Spleen (tissue), 11 donors: ENCODE results near the gene LY6G6D. TPM values are rescaled to one million over a fixed set of nuclear protein-coding genes. Genes with fewer than 3 reads are reported as not detected.
"Not testable (repeated sequence)": the region's sequence is repeated elsewhere in the genome, so short reads cannot be mapped to it uniquely, and the experiment has no call there.

Experiments used
- DNase-seq: peaks from one replicate; pipeline ENCODE4 v3.0.0-alpha.2; 2020
- H3K27ac ChIP-seq, 8 donors: fragments of 200-600 bp; sonication (generic) in 7 of 8; 1 replicate in 4 of 8; 2 replicates in 4 of 8; pipeline versions ENCODE4 v1.5.0 to v1.8.0; 2016 to 2021; ENCODE audit warnings: inconsistent platforms in 4 of 8, mild to moderate bottlenecking in 4 of 8, moderate library complexity in 1 of 8
- H3K27me3 ChIP-seq, 7 donors: fragments of 200-600 bp; sonication (generic) in 6 of 7; replicated peaks in 1 of 7; 1 replicate in 4 of 7; 2 replicates in 3 of 7; pipeline versions ENCODE4 v1.5.0 to v1.8.0; 2016 to 2021; ENCODE audit warnings: inconsistent platforms in 3 of 7, mild to moderate bottlenecking in 1 of 7
- H3K36me3 ChIP-seq, 6 donors: fragments of 200-600 bp; sonication (generic) in 5 of 6; 1 replicate in 4 of 6; 2 replicates in 2 of 6; pipeline versions ENCODE4 v1.5.0 to v1.8.0; 2016 to 2021; ENCODE audit warnings: inconsistent platforms in 2 of 6
- H3K4me1 ChIP-seq, 6 donors: fragments of 200-600 bp; sonication (generic) in 5 of 6; 1 replicate in 3 of 6; 2 replicates in 3 of 6; pipeline versions ENCODE4 v1.5.0 to v1.8.0; 2016 to 2021; ENCODE audit warnings: inconsistent platforms in 3 of 6
- H3K4me3 ChIP-seq, 8 donors: fragments of 200-600 bp; sonication (generic) in 7 of 8; 1 replicate in 4 of 8; 2 replicates in 4 of 8; pipeline versions ENCODE4 v1.5.0 to v1.8.0; 2016 to 2021; ENCODE audit warnings: inconsistent platforms in 4 of 8, mild to moderate bottlenecking in 4 of 8, moderate library complexity in 2 of 8
- H3K9me3 ChIP-seq, 8 donors: fragments of 200-600 bp; sonication (generic) in 7 of 8; 1 replicate in 4 of 8; 2 replicates in 4 of 8; pipeline versions ENCODE4 v1.5.0 to v1.8.0; 2016 to 2021; ENCODE audit warnings: inconsistent platforms in 4 of 8
- CTCF ChIP-seq, 11 experiments: fragments of 200-600 bp in 7 of 11; fragments of 450-650 bp in 4 of 11; sonication (generic) in 4 of 11; IDR thresholded peaks in 8 of 11; conservative IDR thresholded peaks in 3 of 11; 1 replicate in 7 of 11; 2 replicates in 4 of 11; pipeline versions ENCODE4 v1.4.0 to v1.8.0; 2016 to 2021; ENCODE audit warnings: antibody characterized with exemption in 11 of 11, inconsistent platforms in 4 of 11, mild to moderate bottlenecking in 1 of 11
- POLR2A ChIP-seq, 3 donors: fragments of 450-650 bp; IDR thresholded peaks; one replicate each; pipeline ENCODE4 v1.5.1; 2017; ENCODE audit warnings: antibody characterized with exemption in 3 of 3, mild to moderate bottlenecking in 1 of 3
- POLR2AphosphoS5 ChIP-seq, 3 donors: sonication (generic); formaldehyde crosslinking; IDR thresholded peaks; one replicate each; pipeline ENCODE4 v1.5.1; 2017; ENCODE audit warnings: antibody characterized with exemption in 3 of 3
- WGBS, 5 donors: extraction: QIAGEN DNeasy Blood & Tissue Kit in 3 of 5; methylation state at CpG; one replicate each; pipeline versions ENCODE4 v1.1.5 to v1.1.7; 2013 to 2018; 5-methylcytosine and 5-hydroxymethylcytosine counted together
- intact Hi-C: fragments of 100-400 bp; cut with DNase I; formaldehyde crosslinking; loops from one replicate; pipeline ENCODE4 v1.15.0; 2023; ENCODE audit warnings: low total_unique reads
- polyA plus RNA-seq, 3 donors: library from polyadenylated mRNA; stranded (reverse); fragments of 200-250 nt; gene quantifications; one replicate each; pipeline ENCODE4 v1.2.1, GENCODE V29; 2013
- total RNA-seq, 7 donors: library from RNA; depleted of rRNA in 3 of 7; stranded (reverse); fragments of >200 nt in 3 of 7; fragmentation: NEBNext Ultra II Directional in 4 of 7; extraction: Animal tissue kit (Norgen Biotek cat#: 25700) in 4 of 7; gene quantifications; one replicate each; pipeline versions ENCODE4 v1.1.0 to v1.2.1, GENCODE V29; 2016 to 2021
- donor health status: healthy with polysubstance abuse.
- donor health status: DM: no; HTN: no; CAD: no; lungs with moderate emphysema.
- donor health status: DM: no; HTN: no; CAD: no.
- donor health status: Bipolar disorder and iron deficiency.
- donor health status: healthy.
- donor health status: DM: no; HTN: no; CAD: no.
- donor health status: DM: yes; HTN: yes; CAD: no.

LY6G6D gene
- total and polyA plus RNA-seq, 10 donors: not detected

GRCh38 chr6:31707701-31708100, 7.4 kb upstream of the LY6G6D start:
- WGBS, 5 donors: 74 to 88% (median 88%) methylated on average over 5 to 10 of the region's 10 CpGs
- no peak overlapping the region for H3K27ac ChIP-seq
- no peak for TF ChIP-seq POLR2A (IDR thresholded peaks at IDR 0.05)
- TF ChIP-seq CTCF (IDR thresholded peaks at IDR 0.05 in 8 of 11, conservative IDR thresholded peaks at IDR 0.05 in 3 of 11): no peak
- TF ChIP-seq POLR2AphosphoS5 (IDR thresholded peaks at IDR 0.05): no peak
- no peaks in the 10 kb centered on the region for H3K27me3 ChIP-seq
- no peaks in the 10 kb centered on the region for H3K36me3 ChIP-seq
- no peaks in the 10 kb centered on the region for H3K9me3 ChIP-seq
- no peak for DNase-seq
- intact Hi-C loops: no loop called here
- H3K4me3 ChIP-seq: no peak overlapping the region
- H3K4me1 ChIP-seq: peaks cover 0 to 30% (median 17%) of the 10 kb centered on the region in 6 donors

- Histone ChIP-seq H3K4me3 (no peak overlapping the region), H3K36me3 (no peaks in the 10 kb centered on the region), H3K27me3 (no peaks in the 10 kb centered on the region), H3K27ac (no peak overlapping the region), H3K9me3 (no peaks in the 10 kb centered on the region), H3K4me1 (peaks cover 0 to 30% (median 16%) of the 10 kb centered on the region in 6 donors)
- no peak for DNase-seq
- TF ChIP-seq CTCF (IDR thresholded peaks at IDR 0.05 in 8 of 11, conservative IDR thresholded peaks at IDR 0.05 in 3 of 11) (no peak), POLR2A (IDR thresholded peaks at IDR 0.05) (no peak), POLR2AphosphoS5 (IDR thresholded peaks at IDR 0.05) (no peak)
- WGBS, 5 donors: 90 to 96% (median 92%) methylated on average over 3 of the region's 3 CpGs
- intact Hi-C loops: no loop called here
These were observed 6.9 kb upstream of the LY6G6D start for GRCh38 chr6:31708224-31708623.

- 82 to 92% (median 85%) methylated on average over 11 of the region's 11 CpGs for WGBS, 5 donors
- DNase-seq, intact Hi-C loops: not testable (repeated sequence)
These were observed 6.0 kb upstream of the LY6G6D start for GRCh38 chr6:31709157-31709556.

GRCh38 chr6:31710523-31711219, 4.5 kb upstream of the LY6G6D start:
- DNase-seq: no peak
- no peak overlapping the region for H3K4me3 ChIP-seq
- intact Hi-C loops: no loop called here
- H3K9me3 ChIP-seq: no peaks in the 10 kb centered on the region
- H3K4me1 ChIP-seq: peaks cover 0 to 20% (median 8%) of the 10 kb centered on the region in 6 donors
- no peaks in the 10 kb centered on the region for H3K27me3 ChIP-seq
- peak overlapping the region in 1 of 8 donors; percentile 9 for H3K27ac ChIP-seq
- no peaks in the 10 kb centered on the region for H3K36me3 ChIP-seq
- WGBS, 5 donors: 66 to 82% (median 69%) methylated on average over 5 of the region's 5 CpGs
- TF ChIP-seq CTCF (IDR thresholded peaks at IDR 0.05 in 8 of 11, conservative IDR thresholded peaks at IDR 0.05 in 3 of 11) (no peak), POLR2AphosphoS5 (IDR thresholded peaks at IDR 0.05) (no peak), POLR2A (IDR thresholded peaks at IDR 0.05) (no peak)

More at GRCh38 chr6:31709157-31709556, 6.0 kb upstream of the LY6G6D start:
- not testable (repeated sequence) for H3K9me3 ChIP-seq, H3K27me3 ChIP-seq, H3K4me3 ChIP-seq, H3K36me3 ChIP-seq, H3K27ac ChIP-seq
- H3K4me1 ChIP-seq: peaks cover 0 to 21% (median 8%) of the 10 kb centered on the region in 6 donors
